Omental fat pad (tissue), 4 donors: Measurements from ENCODE around the gene TUT4. TPM values are rescaled to one million over a fixed set of nuclear protein-coding genes. Genes with fewer than 3 reads are reported as not detected.

ENCODE experiments used
- ATAC-seq: fragments of 150-250 bp; one replicate; pipeline ENCODE4 v1.9.1; 2016; ENCODE audit warnings: mild to moderate bottlenecking, moderate library complexity; ENCODE audit not compliant: low FRiP score
- DNase-seq: peaks from one replicate; pipeline ENCODE4 v3.0.0-alpha.2; 2019; ENCODE audit warnings: low spot score
- CTCF ChIP-seq, 3 donors: fragments of 450-650 bp; IDR thresholded peaks; one replicate each; pipeline ENCODE4 v1.5.1; 2016 to 2017; ENCODE audit warnings: antibody characterized with exemption in 3 of 3, mild to moderate bottlenecking in 3 of 3, moderate library complexity in 2 of 3
- total RNA-seq, 4 donors: library from RNA; depleted of rRNA; stranded (reverse); fragments of >200 nt; gene quantifications; one replicate each; pipeline ENCODE4 v1.1.0, GENCODE V29; 2016

TUT4 gene
- total RNA-seq, 4 donors from 2014 or later = 26.2 to 56.4 (median 42.4) TPM

GRCh38 chr1:52534928-52535764, 17.7 kb downstream of the TUT4 start:
- DNase-seq = no peak
- TF ChIP-seq CTCF (IDR thresholded peaks at IDR 0.05) = no peak
- ATAC-seq = no peak

GRCh38 chr1:52533713-52534112, 19.2 kb downstream of the TUT4 start:
- DNase-seq (no peak), ATAC-seq (no peak)
- TF ChIP-seq CTCF (IDR thresholded peaks at IDR 0.05) = no peak

GRCh38 chr1:52532731-52533327, 20.1 kb downstream of the TUT4 start:
- no peak for ATAC-seq
- TF ChIP-seq CTCF (IDR thresholded peaks at IDR 0.05) = no peak
- no peak for DNase-seq

- no peak for ATAC-seq
- no peak for TF ChIP-seq CTCF (IDR thresholded peaks at IDR 0.05)
- no peak for DNase-seq
Observed at GRCh38 chr1:52532247-52532646, 20.6 kb downstream of the TUT4 start.

- ATAC-seq = no peak
Observed at GRCh38 chr1:52531249-52531872, 21.5 kb downstream of the TUT4 start.

GRCh38 chr1:52530563-52531144, 22.2 kb downstream of the TUT4 start:
- DNase-seq (no peak), ATAC-seq (no peak)
- TF ChIP-seq CTCF (IDR thresholded peaks at IDR 0.05) = no peak

More at GRCh38 chr1:52531249-52531872, 21.5 kb downstream of the TUT4 start:
- DNase-seq = no peak
- no peak for TF ChIP-seq CTCF (IDR thresholded peaks at IDR 0.05)
